ENCODE results near the gene PHETA1.

- TF ChIP-seq POLR2A (IDR thresholded peaks at IDR 0.05; ENCODE audit: borderline replicate concordance, extremely low read depth, insufficient read depth, insufficient read length), result no peak
- TF ChIP-seq POLR2AphosphoS5 (IDR thresholded peaks at IDR 0.05; ENCODE audit: low read depth, low read length), result no peak
- no peak for TF ChIP-seq ZFX (IDR thresholded peaks at IDR 0.05)
- no peak for TF ChIP-seq SP1 (IDR thresholded peaks at IDR 0.05; ENCODE audit: low read depth)
- no peak for TF ChIP-seq CTCF (IDR thresholded peaks at IDR 0.05 in 2 of 3, conservative IDR thresholded peaks at IDR 0.05 in 1 of 3; ENCODE audit: borderline replicate concordance in 1 of 3, insufficient read depth in 1 of 3, low read depth in 2 of 3, low read length in 2 of 3)
- TF ChIP-seq EZH2 (IDR thresholded peaks at IDR 0.05), result no peak
- no peak for TF ChIP-seq CBX3 (IDR thresholded peaks at IDR 0.05; ENCODE audit: low read depth)
- TF ChIP-seq EZH2phosphoT487 (IDR thresholded peaks at IDR 0.05; ENCODE audit: borderline replicate concordance), result no peak
- TF ChIP-seq TCF7L2 (IDR thresholded peaks at IDR 0.05; ENCODE audit: borderline replicate concordance, extremely low read depth, insufficient read depth, insufficient read length), result no peak
- TF ChIP-seq REST (IDR thresholded peaks at IDR 0.05; ENCODE audit: low read depth), result no peak
- no peak for TF ChIP-seq RAD21 (IDR thresholded peaks at IDR 0.05; ENCODE audit: low read depth)
These were observed 24.5 kb downstream of the PHETA1 start for GRCh38 chr12:111344254-111344875.

Measured in HCT116 (cell line).